HepG2 (cell line): ENCODE data around the gene TWNK. TPM values are rescaled to one million over a fixed set of nuclear protein-coding genes. Genes with fewer than 3 reads are reported as not detected.

ENCODE experiments used
- ATAC-seq: fragments of 200-7000 bp; cut with Tn5 transposase; 3 replicates; pipeline ENCODE4 v1.9.1; 2020; ENCODE audit warnings: mild to moderate bottlenecking, moderate library complexity
- BruUV-seq: library from RNA; stranded (reverse); fragments of 400-500 nt; replicated peaks from 2 replicates; lab custom pipeline; 2021; lab: Mats Ljungman, UMichigan
- CTCF ChIA-PET: fragments of 300-600 bp; formaldehyde crosslinking; extraction: SDS; loops from one replicate; lab custom pipeline; 2021; ENCODE audit warnings: low total read pairs, inconsistent platforms, low intra/inter-chr PET ratio; lab: Yijun Ruan, JAX
- POLR2A ChIA-PET: fragments of 350-600 bp; sonication (Branson Sonifier 250); formaldehyde crosslinking; loops from one replicate; lab custom pipeline; 2020; ENCODE audit warnings: antibody characterized with exemption, inconsistent platforms; lab: Yijun Ruan, JAX
- DNase-seq: peaks from one replicate; pipeline ENCODE4 v3.0.0-alpha.2; 2015; ENCODE audit warnings: low spot score
- FAIRE-seq: peaks from 3 replicates; lab custom pipeline; 2011; peaks lifted over from hg19 to GRCh38; lab: Jason Lieb, UNC
- H2AFZ ChIP-seq: one replicate; pipeline ENCODE4 v1.6.1; 2011; ENCODE audit warnings: low read length, inconsistent platforms
- H3K27ac ChIP-seq: fragments of 300-600 bp; 3 replicates; pipeline ENCODE4 v1.8.0; 2011; ENCODE audit warnings: mixed run types, mild to moderate bottlenecking, mixed read lengths, low read length, inconsistent platforms; ENCODE audit not compliant: insufficient read depth; ENCODE audit errors: extremely low read length
- H3K27me3 ChIP-seq, 2 experiments: fragments of 200-600 bp in 1 of 2; 2 replicates in 1 of 2; 3 replicates in 1 of 2; pipeline versions ENCODE4 v1.6.0 to v1.8.0; 2011; ENCODE audit warnings: low read length in 2 of 2, mild to moderate bottlenecking in 2 of 2, moderate library complexity in 2 of 2, inconsistent platforms in 1 of 2; ENCODE audit not compliant: insufficient read depth in 2 of 2, control insufficient read depth in 1 of 2
- H3K36me3 ChIP-seq, 2 experiments: fragments of 200-600 bp in 1 of 2; replicated peaks in 1 of 2; 2 replicates in 1 of 2; 3 replicates in 1 of 2; pipeline versions ENCODE4 v1.5.1 to v1.8.0; 2011; ENCODE audit warnings: low read length in 2 of 2, inconsistent platforms in 1 of 2; ENCODE audit not compliant: insufficient read depth in 2 of 2, control insufficient read depth in 1 of 2
- H3K4me1 ChIP-seq: 2 replicates; pipeline ENCODE4 v1.5.1; 2012; ENCODE audit warnings: low read length, inconsistent platforms; ENCODE audit not compliant: insufficient read depth
- H3K4me2 ChIP-seq: 2 replicates; pipeline ENCODE4 v1.6.0; 2011; ENCODE audit warnings: low read depth, low read length, inconsistent platforms
- H3K4me3 ChIP-seq, 3 experiments: fragments of 200-600 bp in 1 of 3; sonication (generic), shearing (Covaris generic) in 1 of 3; replicated peaks in 1 of 3; 2 replicates each; pipeline ENCODE4 v1.5.1; 2011 to 2016; ENCODE audit warnings: low read length in 3 of 3, inconsistent platforms in 2 of 3, low read depth in 2 of 3, mild to moderate bottlenecking in 2 of 3, control low read depth in 1 of 3, mixed read lengths in 1 of 3; ENCODE audit not compliant: insufficient read depth in 1 of 3
- H3K79me2 ChIP-seq: one replicate; pipeline ENCODE4 v1.6.1; 2011; ENCODE audit warnings: low read length, inconsistent platforms; ENCODE audit not compliant: insufficient read depth
- H3K9ac ChIP-seq: 2 replicates; pipeline ENCODE4 v1.6.0; 2011; ENCODE audit warnings: mild to moderate bottlenecking, low read depth, low read length, inconsistent platforms; ENCODE audit not compliant: insufficient read depth
- H3K9me3 ChIP-seq: 2 replicates; pipeline ENCODE4 v1.5.1; 2012; ENCODE audit warnings: mild to moderate bottlenecking, low read length
- H4K20me1 ChIP-seq: 2 replicates; pipeline ENCODE4 v1.6.0; 2011; ENCODE audit warnings: inconsistent platforms, mild to moderate bottlenecking, low read length, moderate library complexity; ENCODE audit not compliant: insufficient read depth
- FOXK1 ChIP-seq: sonication (generic); formaldehyde crosslinking; IDR thresholded peaks from 2 replicates; pipeline ENCODE4 v1.4.0; 2020; ENCODE audit warnings: low read depth, missing genetic modification reagents, borderline replicate concordance
- GRHL1 ChIP-seq: sonication (generic); formaldehyde crosslinking; conservative IDR thresholded peaks from 2 replicates; pipeline ENCODE4 v1.8.0; 2022; ENCODE audit warnings: missing genetic modification reagents
- KLF11 ChIP-seq: IDR thresholded peaks from 2 replicates; pipeline ENCODE4 v1.6.1; 2016; ENCODE audit warnings: missing compliant biosample characterization
- RCOR2 ChIP-seq: IDR thresholded peaks from 2 replicates; pipeline ENCODE4 v1.6.1; 2016; ENCODE audit warnings: missing biosample characterization, missing genetic modification reagents
- SAFB2 ChIP-seq: sonication (generic); formaldehyde crosslinking; IDR thresholded peaks from 2 replicates; pipeline ENCODE4 v1.5.1; 2020; ENCODE audit warnings: missing genetic modification reagents, low read depth, mild to moderate bottlenecking, borderline replicate concordance
- THRA ChIP-seq: sonication (generic); formaldehyde crosslinking; IDR thresholded peaks from 2 replicates; pipeline ENCODE4 v1.4.0; 2020; ENCODE audit warnings: missing genetic modification reagents, borderline replicate concordance
- ZKSCAN8 ChIP-seq: IDR thresholded peaks from 2 replicates; pipeline ENCODE4 v1.6.1; 2016; ENCODE audit warnings: borderline replicate concordance, missing genetic modification reagents, missing compliant biosample characterization
- ZNF282 ChIP-seq: fragments of 450-650 bp; IDR thresholded peaks from 2 replicates; pipeline ENCODE4 v1.6.1; 2018; ENCODE audit not compliant: partially characterized antibody
- ZNF609 ChIP-seq: sonication (generic); formaldehyde crosslinking; IDR thresholded peaks from 2 replicates; pipeline ENCODE4 v1.4.0; 2020; ENCODE audit warnings: mild to moderate bottlenecking, missing genetic modification reagents, borderline replicate concordance
- ZNF709 ChIP-seq: sonication (generic); formaldehyde crosslinking; IDR thresholded peaks from 2 replicates; pipeline ENCODE4 v1.5.0; 2020; ENCODE audit warnings: mild to moderate bottlenecking, missing genetic modification reagents
- WGBS: methylation state at CpG from one replicate; pipeline ENCODE4 v1.1.6; 2017; ENCODE audit warnings: low lambda C conversion rate; 5-methylcytosine and 5-hydroxymethylcytosine counted together
- in situ Hi-C: cut with HindIII; loops from 2 replicates; pipeline ENCODE4 v1.10.0; 2017; ENCODE audit warnings: low pct_unique_long_range_greater_than_20kb; ENCODE audit not compliant: extremely low pct_ligation_motif_present
- intact Hi-C: fragments of 100-400 bp; cut with micrococcal nuclease; formaldehyde crosslinking; loops from one replicate; pipeline ENCODE4 v1.10.0; 2022; ENCODE audit not compliant: unreplicated experiment
- polyA plus RNA-seq, 8 experiments: library from polyadenylated mRNA; depleted of rRNA in 3 of 8; stranded (reverse) in 7 of 8; unstranded in 1 of 8; fragments of >200 nt; fragmentation: Illumina TruSeq in 4 of 8; extraction: Trizol in 4 of 8; gene quantifications; 2 replicates each; pipeline versions ENCODE4 v1.2.1 to v1.2.3, GENCODE V29; 2011 to 2016; ENCODE audit warnings: low read depth in 4 of 8, missing spikeins in 1 of 8, mixed read lengths in 1 of 8; ENCODE audit not compliant: insufficient read depth in 1 of 8
- total RNA-seq, 5 experiments: library from RNA; depleted of rRNA; stranded (reverse); fragments of >200 nt; fragmentation: Illumina TruSeq; extraction: Trizol; gene quantifications; 2 replicates each; pipeline ENCODE4 v1.2.3, GENCODE V29; 2016; ENCODE audit warnings: low read depth in 1 of 5

The TWNK gene
- total and polyA plus RNA-seq, 2 of the 13 experiments (the other 11 are each of a cell fraction or from before 2014, with no cell fraction given), result 10.7 to 16.5 TPM

- no peak for TF ChIP-seq ZNF609 (CRISPR knock-in tag)
These were observed 24.4 kb downstream of the TWNK start (continued) for GRCh38 chr10:101011517-101012423.

- Histone ChIP-seq H3K9ac (no peak overlapping the region), H2AFZ (no peak overlapping the region), H4K20me1 (no peaks in the 10 kb centered on the region), H3K79me2 (no peaks in the 10 kb centered on the region), H3K4me2 (peak overlapping the region; percentile 89), H3K36me3 (no peaks in the 10 kb centered on the region), H3K27ac (no peak overlapping the region), H3K9me3 (no peaks in the 10 kb centered on the region), H3K4me3 (peak overlapping the region in 1 of 3 experiments; percentile 77; a peak in 2 of 6 replicates), H3K4me1 (peaks cover 75% of the 10 kb centered on the region), H3K27me3 (no peaks in the 10 kb centered on the region)
- BruUV-seq, result no TSS peak
- ATAC-seq, result peak; percentile 73
- in situ Hi-C loops (no loop called here), intact Hi-C loops (loop anchor here (1.0 to 5.0 kb wide), 4 partner anchors 14 to 135 kb away; no protein-coding TSS in a partner anchor)
- FAIRE-seq, result peak; percentile 91
- 13% methylated on average over 11 of the region's 14 CpGs for WGBS
- CTCF ChIA-PET, result interaction anchor here (0.6 to 6.1 kb wide), 7 partner anchors 16 to 341 kb away, joined by 3 to 240 read pairs (median 3); partner anchors contain the start of genes LZTS2 and SEMA4G
- POLR2A ChIA-PET, result interaction anchor here (1.2 to 7.1 kb wide), 4 partner anchors 13 to 32 kb away, joined by 4 to 124 read pairs (median 6); partner anchors contain the start of genes LZTS2, PDZD7 and SFXN3
- DNase-seq, result peak; percentile 89
- TF ChIP-seq FOXK1 (CRISPR knock-in tag), result no peak; the same call in 1 of the 2 replicates
- TF ChIP-seq KLF11 (CRISPR knock-in tag), result no peak
- TF ChIP-seq GRHL1, result no peak
- TF ChIP-seq RCOR2, result no peak
- peak; percentile 53; the same call in 1 of the 2 replicates for TF ChIP-seq ZNF709 (CRISPR knock-in tag)
- TF ChIP-seq SAFB2 (CRISPR knock-in tag), result no peak
- peak; percentile 28; the same call in 1 of the 2 replicates for TF ChIP-seq THRA (CRISPR knock-in tag)
- no peak for TF ChIP-seq ZNF282
- no peak for TF ChIP-seq ZKSCAN8
These were observed 25.4 kb downstream of the TWNK start for GRCh38 chr10:101012525-101013364.
